Panc1 (cell line): ENCODE measurements around the gene OSBPL5. TPM values are rescaled to one million over a fixed set of nuclear protein-coding genes. Genes with fewer than 3 reads are reported as not detected.

Source experiments
- ATAC-seq: fragments of 200-7000 bp; cut with Tn5 transposase; 2 replicates; pipeline ENCODE4 v1.9.1; 2020; ENCODE audit warnings: mild to moderate bottlenecking, moderate library complexity
- BruUV-seq: library from RNA; stranded (reverse); fragments of 400-500 nt; replicated peaks from 2 replicates; lab custom pipeline; 2021; lab: Mats Ljungman, UMichigan
- CTCF ChIA-PET: fragments of 300-600 bp; sonication (Branson Sonifier 250); formaldehyde crosslinking; loops from one replicate; lab custom pipeline; 2022; ENCODE audit warnings: antibody characterized with exemption; lab: Charles Lee
- POLR2A ChIA-PET: fragments of 300-600 bp; sonication (Branson Sonifier 250); formaldehyde crosslinking; loops from one replicate; lab custom pipeline; 2022; ENCODE audit warnings: antibody characterized with exemption; lab: Charles Lee
- DNase-seq: peaks from one replicate; pipeline ENCODE4 v3.0.0-alpha.2; 2010; ENCODE audit warnings: low read depth, low spot score
- H3K27ac ChIP-seq: 2 replicates; pipeline ENCODE4 v1.5.1; 2011; ENCODE audit warnings: mild to moderate bottlenecking, low read length, inconsistent platforms
- H3K27me3 ChIP-seq: fragments of 200-500 bp; sonication (Bioruptor generic); 2 replicates; pipeline ENCODE4 v1.6.0; 2014; ENCODE audit warnings: low read length, inconsistent platforms; ENCODE audit not compliant: control insufficient read depth, insufficient read depth
- H3K36me3 ChIP-seq: fragments of 200-500 bp; sonication (Bioruptor generic); 2 replicates; pipeline ENCODE4 v1.5.1; 2014; ENCODE audit warnings: inconsistent platforms, mild to moderate bottlenecking, low read length, moderate library complexity; ENCODE audit not compliant: control insufficient read depth, insufficient read depth
- H3K4me1 ChIP-seq: 2 replicates; pipeline ENCODE4 v1.5.1; 2011; ENCODE audit warnings: inconsistent platforms, mild to moderate bottlenecking, low read length, moderate library complexity; ENCODE audit not compliant: control insufficient read depth, insufficient read depth
- H3K4me3 ChIP-seq, 2 experiments: 2 replicates each; pipeline ENCODE4 v1.5.1; 2011 to 2012; ENCODE audit warnings: low read depth in 2 of 2, low read length in 2 of 2, mild to moderate bottlenecking in 2 of 2, inconsistent platforms in 1 of 2, moderate library complexity in 1 of 2
- H3K9me3 ChIP-seq: fragments of 200-500 bp; sonication (Bioruptor generic); 2 replicates; pipeline ENCODE4 v1.5.1; 2014; ENCODE audit warnings: low read depth, mild to moderate bottlenecking, inconsistent platforms, low read length, moderate library complexity; ENCODE audit not compliant: control insufficient read depth, insufficient read depth
- POLR2AphosphoS5 ChIP-seq: IDR thresholded peaks from 2 replicates; pipeline ENCODE4 v1.6.1; 2012; ENCODE audit warnings: mild to moderate bottlenecking, low read depth, low read length, moderate library complexity
- SIN3A ChIP-seq: IDR thresholded peaks from 2 replicates; pipeline ENCODE4 v1.6.1; 2012; ENCODE audit warnings: low read depth, mild to moderate bottlenecking, low read length, moderate library complexity, borderline replicate concordance; ENCODE audit not compliant: insufficient read depth
- TCF7L2 ChIP-seq: IDR thresholded peaks from 2 replicates; pipeline ENCODE4 v1.6.1; 2011; ENCODE audit warnings: mild to moderate bottlenecking, low read depth, low read length, inconsistent platforms
- in situ Hi-C: cut with HindIII; loops from 2 replicates; pipeline ENCODE4 v1.10.0; 2016; ENCODE audit warnings: low sequenced_read_pairs, low pct_unique_long_range_greater_than_20kb
- intact Hi-C: fragments of 100-400 bp; cut with micrococcal nuclease; formaldehyde crosslinking; loops from one replicate; pipeline ENCODE4 v1.10.0; 2022; ENCODE audit not compliant: unreplicated experiment
- total RNA-seq: library from RNA; stranded (reverse); gene quantifications from one replicate; pipeline ENCODE4 v1.2.1, GENCODE V29; 2021; ENCODE audit not compliant: unreplicated experiment
- TF ChIP-seq, protein P1 (sequence below): fragments of 450-650 bp; IDR thresholded peaks from 2 replicates; pipeline ENCODE4 v1.5.1; 2017; ENCODE audit warnings: mild to moderate bottlenecking
- TF ChIP-seq, protein P2 (sequence below), 2 experiments: IDR thresholded peaks; 2 replicates each; pipeline ENCODE4 v1.6.1; 2011 to 2012; ENCODE audit warnings: low read depth in 2 of 2, control low read depth in 1 of 2, low read length in 1 of 2, mild to moderate bottlenecking in 1 of 2, moderate library complexity in 1 of 2; ENCODE audit not compliant: insufficient read depth in 1 of 2

OSBPL5 gene
- total RNA-seq, 1 experiment from 2014 or later, result 20.2 TPM

DNA sequence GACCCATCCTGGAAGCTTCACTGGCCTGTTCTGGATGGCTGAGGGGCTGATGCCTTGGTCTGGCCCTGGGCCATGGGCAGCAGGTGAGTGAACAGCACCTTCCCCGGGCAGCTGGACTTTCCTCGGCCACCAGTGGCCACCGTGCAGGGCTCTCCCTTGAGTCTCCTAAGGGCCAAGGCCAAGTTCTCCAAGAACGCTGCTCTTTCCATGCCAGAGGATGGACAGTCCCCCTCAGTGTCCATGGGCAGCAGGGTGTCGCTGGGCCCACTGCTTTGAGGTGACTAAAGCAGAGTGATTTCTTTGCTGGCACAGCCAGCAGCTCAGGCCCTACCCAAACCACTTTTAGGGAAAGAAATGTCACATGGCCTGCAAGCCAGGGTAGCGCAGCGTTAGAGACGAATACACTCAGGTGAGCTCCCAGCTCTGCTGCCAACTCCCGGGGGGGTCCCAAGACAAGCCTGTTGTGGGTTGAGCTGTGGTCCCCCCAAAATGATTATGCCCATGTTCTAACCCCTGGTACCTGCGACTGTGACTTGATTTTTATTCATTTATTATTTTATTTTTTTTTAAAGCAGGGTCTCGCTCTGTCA, 104.6 kb downstream of the OSBPL5 start:
- POLR2A ChIA-PET, result no interaction called here
- H3K4me3 ChIP-seq, result no peak overlapping the region
- no peaks in the 10 kb centered on the region for H3K27me3 ChIP-seq
- peaks cover 20% of the 10 kb centered on the region for H3K4me1 ChIP-seq
- intact Hi-C loops (no loop called here), in situ Hi-C loops (no loop called here)
- no peak for TF ChIP-seq POLR2AphosphoS5
- TF ChIP-seq TCF7L2, result no peak
- TF ChIP-seq, protein P1, sequence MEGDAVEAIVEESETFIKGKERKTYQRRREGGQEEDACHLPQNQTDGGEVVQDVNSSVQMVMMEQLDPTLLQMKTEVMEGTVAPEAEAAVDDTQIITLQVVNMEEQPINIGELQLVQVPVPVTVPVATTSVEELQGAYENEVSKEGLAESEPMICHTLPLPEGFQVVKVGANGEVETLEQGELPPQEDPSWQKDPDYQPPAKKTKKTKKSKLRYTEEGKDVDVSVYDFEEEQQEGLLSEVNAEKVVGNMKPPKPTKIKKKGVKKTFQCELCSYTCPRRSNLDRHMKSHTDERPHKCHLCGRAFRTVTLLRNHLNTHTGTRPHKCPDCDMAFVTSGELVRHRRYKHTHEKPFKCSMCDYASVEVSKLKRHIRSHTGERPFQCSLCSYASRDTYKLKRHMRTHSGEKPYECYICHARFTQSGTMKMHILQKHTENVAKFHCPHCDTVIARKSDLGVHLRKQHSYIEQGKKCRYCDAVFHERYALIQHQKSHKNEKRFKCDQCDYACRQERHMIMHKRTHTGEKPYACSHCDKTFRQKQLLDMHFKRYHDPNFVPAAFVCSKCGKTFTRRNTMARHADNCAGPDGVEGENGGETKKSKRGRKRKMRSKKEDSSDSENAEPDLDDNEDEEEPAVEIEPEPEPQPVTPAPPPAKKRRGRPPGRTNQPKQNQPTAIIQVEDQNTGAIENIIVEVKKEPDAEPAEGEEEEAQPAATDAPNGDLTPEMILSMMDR, result no peak
- no peak for TF ChIP-seq SIN3A
- TF ChIP-seq, protein P2, sequence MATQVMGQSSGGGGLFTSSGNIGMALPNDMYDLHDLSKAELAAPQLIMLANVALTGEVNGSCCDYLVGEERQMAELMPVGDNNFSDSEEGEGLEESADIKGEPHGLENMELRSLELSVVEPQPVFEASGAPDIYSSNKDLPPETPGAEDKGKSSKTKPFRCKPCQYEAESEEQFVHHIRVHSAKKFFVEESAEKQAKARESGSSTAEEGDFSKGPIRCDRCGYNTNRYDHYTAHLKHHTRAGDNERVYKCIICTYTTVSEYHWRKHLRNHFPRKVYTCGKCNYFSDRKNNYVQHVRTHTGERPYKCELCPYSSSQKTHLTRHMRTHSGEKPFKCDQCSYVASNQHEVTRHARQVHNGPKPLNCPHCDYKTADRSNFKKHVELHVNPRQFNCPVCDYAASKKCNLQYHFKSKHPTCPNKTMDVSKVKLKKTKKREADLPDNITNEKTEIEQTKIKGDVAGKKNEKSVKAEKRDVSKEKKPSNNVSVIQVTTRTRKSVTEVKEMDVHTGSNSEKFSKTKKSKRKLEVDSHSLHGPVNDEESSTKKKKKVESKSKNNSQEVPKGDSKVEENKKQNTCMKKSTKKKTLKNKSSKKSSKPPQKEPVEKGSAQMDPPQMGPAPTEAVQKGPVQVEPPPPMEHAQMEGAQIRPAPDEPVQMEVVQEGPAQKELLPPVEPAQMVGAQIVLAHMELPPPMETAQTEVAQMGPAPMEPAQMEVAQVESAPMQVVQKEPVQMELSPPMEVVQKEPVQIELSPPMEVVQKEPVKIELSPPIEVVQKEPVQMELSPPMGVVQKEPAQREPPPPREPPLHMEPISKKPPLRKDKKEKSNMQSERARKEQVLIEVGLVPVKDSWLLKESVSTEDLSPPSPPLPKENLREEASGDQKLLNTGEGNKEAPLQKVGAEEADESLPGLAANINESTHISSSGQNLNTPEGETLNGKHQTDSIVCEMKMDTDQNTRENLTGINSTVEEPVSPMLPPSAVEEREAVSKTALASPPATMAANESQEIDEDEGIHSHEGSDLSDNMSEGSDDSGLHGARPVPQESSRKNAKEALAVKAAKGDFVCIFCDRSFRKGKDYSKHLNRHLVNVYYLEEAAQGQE (IDR thresholded peaks at IDR 0.05; ENCODE audit: insufficient read depth in 1 of 2, low read depth in 2 of 2, low read length in 1 of 2), result no peak
- no peak overlapping the region for H3K27ac ChIP-seq
- no peaks in the 10 kb centered on the region for H3K9me3 ChIP-seq
- H3K36me3 ChIP-seq, result no peaks in the 10 kb centered on the region
- ATAC-seq (no peak), DNase-seq (no peak)
- no TSS peak for BruUV-seq
- CTCF ChIA-PET, result no interaction called here

DNA sequence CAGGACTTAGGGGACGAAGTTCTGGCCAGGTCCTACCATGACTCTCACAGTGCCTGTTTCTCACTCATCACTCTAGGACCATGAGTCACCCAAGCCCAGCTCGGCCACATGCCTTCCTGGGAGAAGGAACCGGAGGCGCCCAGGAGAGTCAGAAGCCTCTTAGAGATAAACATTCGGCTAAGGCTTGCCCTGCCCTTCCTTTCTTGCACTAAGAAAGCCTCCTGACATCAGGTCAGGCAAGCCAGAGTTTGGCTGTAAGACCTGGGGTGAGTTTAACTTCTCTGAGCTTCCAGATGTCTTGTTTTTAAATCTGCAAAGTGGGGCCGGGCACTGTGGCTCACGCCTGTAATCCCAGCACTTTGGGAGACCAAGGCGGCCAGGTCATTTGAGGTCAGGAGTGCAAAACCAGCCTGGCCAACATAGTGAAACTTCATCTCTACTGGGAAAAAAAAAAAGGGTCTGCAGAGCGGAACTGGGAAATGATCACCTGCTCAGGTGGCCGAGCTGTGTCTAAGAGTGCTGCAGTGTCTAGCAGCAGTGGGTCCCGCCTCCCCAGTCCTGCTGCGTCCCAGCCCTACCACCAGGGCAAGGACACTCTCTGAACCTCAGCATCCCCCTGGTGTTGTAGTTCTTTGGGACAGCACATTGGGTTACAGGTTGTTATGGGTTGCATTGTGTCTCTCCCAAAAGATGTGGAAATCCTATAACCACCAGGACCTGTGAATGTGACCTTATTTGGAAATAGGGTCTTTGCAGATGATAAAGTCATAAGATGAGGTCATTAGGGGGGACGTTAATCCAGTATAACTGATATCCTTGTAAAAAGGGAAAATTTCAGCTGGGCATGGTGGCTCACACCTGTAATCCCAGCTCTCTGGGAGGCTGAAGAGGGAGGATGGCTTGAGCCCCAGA, 106.1 kb downstream of the OSBPL5 start:
- POLR2A ChIA-PET, result no interaction called here
- in situ Hi-C loops, result no loop called here
- H3K27ac ChIP-seq, result peak overlapping the region; percentile 49

More for the DNA sequence above, 106.1 kb downstream of the OSBPL5 start:
- intact Hi-C loops, result no loop called here
- DNase-seq (peak; percentile 78), ATAC-seq (peak; percentile 25; the same call in 1 of the 2 replicates)
- no peak overlapping the region for H3K4me3 ChIP-seq
- H3K9me3 ChIP-seq, result no peaks in the 10 kb centered on the region
- CTCF ChIA-PET, result interaction anchor here (1.2 to 1.3 kb wide), 2 partner anchors 20 to 31 kb away, joined by 3 to 13 read pairs; no protein-coding TSS in a partner anchor
- H3K27me3 ChIP-seq, result no peaks in the 10 kb centered on the region
- H3K4me1 ChIP-seq, result peaks cover 32% of the 10 kb centered on the region
- BruUV-seq, result no TSS peak
- TF ChIP-seq, protein P2 (IDR thresholded peaks at IDR 0.05; ENCODE audit: insufficient read depth in 1 of 2, low read depth in 2 of 2, low read length in 1 of 2), result no peak
- TF ChIP-seq SIN3A (no peak), TCF7L2 (no peak), POLR2AphosphoS5 (no peak)
- TF ChIP-seq, protein P1, result no peak
- H3K36me3 ChIP-seq, result no peaks in the 10 kb centered on the region; the same call in 1 of the 2 replicates
